Measurements from ENCODE around the gene SRGAP3.

SRGAP3 gene

DNA sequence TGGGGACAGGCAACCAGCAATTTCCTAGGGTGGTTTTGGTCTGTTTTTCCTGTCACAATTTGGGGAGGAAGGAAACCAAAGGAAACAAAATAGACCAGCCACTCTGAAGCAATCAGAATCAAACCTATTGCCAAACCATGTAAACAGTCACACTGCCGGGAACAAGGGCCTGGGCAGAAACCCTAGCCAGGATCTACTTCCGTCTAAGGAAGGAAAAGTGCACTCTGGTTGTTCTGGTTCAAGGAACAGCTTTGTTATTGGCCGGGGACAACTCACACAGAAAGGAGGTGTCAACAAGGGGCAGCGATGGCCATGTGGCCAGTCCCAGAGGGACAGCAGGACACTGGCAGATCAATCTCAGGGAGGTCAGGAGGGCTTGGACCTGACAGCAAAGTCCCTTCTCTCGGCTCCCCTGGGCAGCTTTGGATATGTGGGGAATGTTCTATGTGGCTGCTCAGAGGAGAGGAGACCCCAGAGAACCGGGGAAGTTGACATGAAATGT lies 268.6 kb downstream of the SRGAP3 start:
- no peak for DNase-seq

DNA sequence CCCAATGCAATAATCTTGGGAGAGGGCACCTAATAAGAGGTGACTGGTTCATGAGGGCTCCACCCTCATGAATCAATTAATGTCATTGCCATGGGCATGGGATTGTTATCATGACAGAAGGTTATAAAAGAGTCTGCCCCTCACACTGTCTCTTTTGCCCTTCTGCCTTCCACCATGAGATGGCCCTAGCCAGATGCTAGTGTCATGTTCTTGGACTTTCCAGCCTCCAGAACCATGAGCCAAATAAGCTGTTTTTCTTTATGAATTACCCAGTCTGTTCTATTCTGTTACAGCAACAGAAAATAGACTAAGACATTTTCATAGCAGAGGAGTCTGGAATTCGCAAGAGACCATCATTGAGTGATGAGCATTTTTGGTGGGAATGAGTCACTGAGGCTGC lies 270.2 kb downstream of the SRGAP3 start:
- no peak for DNase-seq

- no peak for DNase-seq
Measured at GRCh38 chr3:8978551-8978950, 270.9 kb downstream of the SRGAP3 start.

- no peak for DNase-seq
Measured at GRCh38 chr3:8976540-8977182, 272.8 kb downstream of the SRGAP3 start.

- DNase-seq = no peak
Measured at GRCh38 chr3:8975081-8976020, 274.1 kb downstream of the SRGAP3 start.

GRCh38 chr3:8974458-8974857 lies 275.0 kb downstream of the SRGAP3 start:
- no peak for DNase-seq

DNA sequence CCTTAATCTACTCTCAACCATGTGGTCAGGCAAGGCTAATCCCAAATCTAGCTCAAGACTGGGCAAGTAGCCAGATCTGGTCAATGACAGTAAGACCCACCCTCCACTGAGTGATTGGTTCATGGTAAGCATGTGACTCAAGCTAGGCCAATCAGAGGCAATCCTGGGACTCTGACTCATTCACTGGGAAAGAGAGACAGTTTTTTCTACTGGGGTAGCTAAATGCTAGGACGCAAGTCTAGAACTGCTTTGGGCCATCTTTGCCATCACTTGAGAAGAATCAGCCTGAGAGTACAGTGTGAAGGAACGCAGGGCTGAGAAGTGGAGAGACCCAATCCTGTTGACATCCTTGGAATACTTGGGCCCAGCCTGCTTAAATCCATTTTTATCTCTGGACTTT lies 276.8 kb downstream of the SRGAP3 start:
- DNase-seq = no peak

GRCh38 chr3:8970971-8971589 lies 278.4 kb downstream of the SRGAP3 start:
- DNase-seq = peak; percentile 14

DNA sequence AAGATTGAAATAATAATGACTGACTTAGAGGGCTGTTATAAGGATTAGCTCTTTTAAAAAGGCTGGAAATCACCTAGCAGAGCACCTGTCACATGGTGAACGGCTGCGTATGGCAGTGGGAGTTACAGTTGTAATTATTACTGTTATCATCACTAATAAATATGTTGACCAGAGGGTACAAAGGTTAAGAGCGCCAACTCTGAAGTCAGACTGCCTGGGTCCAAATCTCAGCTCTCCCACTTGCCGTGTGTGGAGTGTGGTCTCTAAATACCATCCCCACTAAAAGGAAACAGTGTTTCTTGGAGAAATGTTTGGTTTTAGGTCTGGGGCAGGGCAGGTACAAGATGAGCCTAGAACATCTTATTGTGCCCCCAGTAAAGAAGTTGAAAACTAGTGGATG lies 280.2 kb downstream of the SRGAP3 start:
- DNase-seq = no peak

- no peak for DNase-seq
Measured at GRCh38 chr3:8968375-8968882, 281.0 kb downstream of the SRGAP3 start.

GRCh38 chr3:8967553-8967952 lies 281.9 kb downstream of the SRGAP3 start:
- DNase-seq = no peak

- DNase-seq = no peak
Measured at GRCh38 chr3:8966820-8967348, 282.6 kb downstream of the SRGAP3 start.

DNA sequence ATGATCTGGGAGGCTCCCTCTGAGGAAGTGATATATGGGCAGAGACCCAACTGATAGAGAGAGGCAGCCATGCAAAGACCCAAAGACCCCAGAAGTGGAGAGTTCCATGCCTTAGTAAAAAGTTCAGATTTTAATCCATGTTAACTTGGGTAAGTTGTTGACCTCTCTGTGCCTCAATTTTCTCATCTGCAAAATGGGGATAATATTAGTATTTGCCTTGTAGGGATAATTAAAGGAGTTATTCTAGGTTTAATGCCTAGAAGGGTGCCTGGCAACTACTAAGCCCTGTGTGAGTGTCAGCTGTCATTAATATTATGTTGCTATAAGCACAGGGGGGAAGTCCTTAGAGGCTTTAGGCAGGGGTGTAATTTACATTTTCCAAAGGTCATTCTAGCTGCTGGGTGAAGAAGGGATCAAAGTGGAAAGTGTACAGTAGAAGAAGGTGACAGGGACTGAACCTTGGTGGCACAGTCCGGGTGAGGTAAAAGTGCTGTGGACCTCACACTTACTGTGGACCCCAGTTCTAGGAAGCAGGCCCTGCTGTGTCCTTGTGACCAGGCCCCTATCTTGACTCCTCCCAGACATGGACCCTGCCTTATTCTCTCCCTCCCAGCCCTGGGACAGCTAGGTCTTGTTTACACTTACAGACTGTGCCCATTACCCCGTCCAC lies 283.2 kb downstream of the SRGAP3 start:
- no peak for DNase-seq

GRCh38 chr3:8964436-8965370 lies 284.7 kb downstream of the SRGAP3 start:
- DNase-seq = no peak

DNA sequence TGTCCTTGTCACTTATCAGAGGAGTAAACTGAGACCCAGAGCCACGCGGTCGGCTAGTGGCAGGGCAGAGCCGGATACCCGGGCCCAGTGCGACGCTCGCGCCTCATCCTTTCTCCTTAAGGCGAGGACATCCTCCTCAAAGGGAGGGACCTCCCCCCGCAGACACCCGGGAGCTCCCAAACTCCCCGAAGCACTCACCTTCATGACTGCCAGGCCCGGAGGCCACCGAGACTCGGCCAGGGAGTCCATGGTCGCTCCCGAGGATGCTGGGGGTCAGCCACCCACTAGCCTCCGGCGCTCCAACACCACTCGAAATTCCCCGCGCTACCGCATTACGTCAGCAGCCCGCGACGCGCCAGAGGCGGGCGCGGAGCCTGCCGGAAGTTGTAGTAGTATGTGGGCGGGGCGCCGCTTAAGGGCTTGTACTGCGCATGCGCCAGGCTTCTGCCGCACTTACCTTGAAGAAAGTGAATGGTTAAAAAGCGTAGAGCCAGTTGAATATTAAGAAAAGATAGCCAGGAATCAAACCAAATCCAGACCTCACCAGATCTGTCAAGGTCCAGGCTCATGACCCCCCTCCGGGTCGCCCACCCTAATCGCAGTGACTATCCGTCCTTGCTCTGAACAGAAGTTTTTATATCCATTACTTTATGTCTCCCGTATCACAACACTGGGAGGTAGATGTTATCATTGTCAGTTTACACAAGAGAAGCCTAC lies 286.2 kb downstream of the SRGAP3 start, which contains the start of gene RAD18:
Gene RAD18 (minus strand): TSS at position 336 of the 717 bp plus-strand sequence. CDS start 87 bp downstream, at position 249.
- DNase-seq = peak; percentile 72

- DNase-seq = no peak
Measured at GRCh38 chr3:8962226-8962861, 287.1 kb downstream of the SRGAP3 start.

DNA sequence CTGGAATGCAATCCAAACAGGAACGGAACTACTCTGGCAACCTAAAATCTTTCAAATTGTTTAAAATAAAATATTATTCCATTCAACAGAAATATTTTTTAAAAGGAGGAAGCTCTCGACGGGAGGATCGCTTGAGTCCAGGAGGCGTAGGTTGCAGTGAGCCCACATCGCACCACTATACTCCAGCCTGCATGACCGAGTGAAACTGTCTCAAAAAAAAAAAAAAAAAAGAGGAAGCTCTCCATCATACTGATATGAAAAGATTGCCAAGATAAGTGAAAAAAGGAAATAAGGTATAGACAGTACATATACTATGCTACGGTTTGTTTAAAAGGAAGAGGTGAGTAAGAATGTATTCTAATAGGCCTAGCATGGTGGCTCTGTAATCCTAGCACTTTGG lies 289.8 kb downstream of the SRGAP3 start:
- DNase-seq = no peak

DNA sequence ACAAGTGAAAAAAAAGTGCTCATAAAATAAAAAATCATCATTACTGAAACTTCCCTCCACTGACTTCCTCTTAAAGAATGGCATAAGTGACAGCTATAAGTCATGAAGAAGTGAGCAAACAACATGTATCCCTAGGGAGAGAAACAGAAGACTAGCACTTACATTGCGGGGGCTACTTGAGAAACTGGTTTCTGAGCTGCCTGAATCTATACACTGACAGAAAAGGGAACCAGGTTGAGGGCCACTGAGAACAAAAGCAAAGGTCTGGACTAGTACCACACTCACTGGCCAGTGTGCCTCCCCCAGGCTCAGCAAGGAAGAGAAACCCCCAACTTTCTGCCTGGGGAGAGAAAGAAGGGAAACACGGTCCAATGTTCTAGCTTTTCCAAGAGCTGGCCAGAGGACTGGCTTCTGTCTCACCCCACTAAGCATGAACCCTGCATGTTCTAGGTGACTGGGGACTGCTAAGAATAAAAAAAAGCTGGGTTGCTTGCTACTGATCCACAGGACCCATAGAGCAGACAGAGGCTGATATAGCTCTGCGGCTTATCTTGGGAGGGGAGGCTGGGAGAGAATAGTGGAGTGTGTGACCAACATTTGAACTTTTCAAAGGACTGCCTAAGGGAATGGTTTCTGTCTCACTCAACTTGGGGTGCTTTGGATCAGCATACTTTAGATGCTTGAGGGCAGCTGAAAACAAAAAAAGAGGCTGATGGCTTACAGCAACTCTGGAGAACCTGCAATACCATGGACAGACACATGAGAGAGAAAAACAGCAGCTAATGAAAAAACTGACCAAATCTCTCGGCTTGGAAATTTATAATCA lies 294.3 kb downstream of the SRGAP3 start:
- no peak for DNase-seq

- DNase-seq = no peak
Measured at GRCh38 chr3:8953313-8953712, 296.1 kb downstream of the SRGAP3 start.
